DMS 273 treated with DMSO at 0.1 percent for 48 hours (cell line): ENCODE measurements around the gene FAF1.

Source experiments
- DNase-seq: peaks from one replicate; lab custom pipeline; 2025; lab: John Stamatoyannopoulos, UW

FAF1 gene

GRCh38 chr1:50415235-50416149 lies 544.6 kb downstream of the FAF1 start:
- no peak for DNase-seq

GRCh38 chr1:50414853-50415234 lies 545.2 kb downstream of the FAF1 start:
- DNase-seq = no peak

GRCh38 chr1:50412813-50413476 lies 547.1 kb downstream of the FAF1 start:
- no peak for DNase-seq

- DNase-seq = no peak
Observed at GRCh38 chr1:50405814-50406213, 554.3 kb downstream of the FAF1 start.

- DNase-seq = no peak
Observed at GRCh38 chr1:50393522-50394120, 566.4 kb downstream of the FAF1 start.
